Astrocyte of the hippocampus (primary cell): ENCODE measurements around the gene ANAPC2.
"Not testable (repeated sequence)": the region's sequence is repeated elsewhere in the genome, so short reads cannot be mapped to it uniquely, and the experiment has no call there.

ENCODE experiments used
- DNase-seq: peaks from one replicate; pipeline ENCODE4 v3.0.0; 2011; ENCODE audit warnings: low read depth, low spot score

Gene ANAPC2

DNA sequence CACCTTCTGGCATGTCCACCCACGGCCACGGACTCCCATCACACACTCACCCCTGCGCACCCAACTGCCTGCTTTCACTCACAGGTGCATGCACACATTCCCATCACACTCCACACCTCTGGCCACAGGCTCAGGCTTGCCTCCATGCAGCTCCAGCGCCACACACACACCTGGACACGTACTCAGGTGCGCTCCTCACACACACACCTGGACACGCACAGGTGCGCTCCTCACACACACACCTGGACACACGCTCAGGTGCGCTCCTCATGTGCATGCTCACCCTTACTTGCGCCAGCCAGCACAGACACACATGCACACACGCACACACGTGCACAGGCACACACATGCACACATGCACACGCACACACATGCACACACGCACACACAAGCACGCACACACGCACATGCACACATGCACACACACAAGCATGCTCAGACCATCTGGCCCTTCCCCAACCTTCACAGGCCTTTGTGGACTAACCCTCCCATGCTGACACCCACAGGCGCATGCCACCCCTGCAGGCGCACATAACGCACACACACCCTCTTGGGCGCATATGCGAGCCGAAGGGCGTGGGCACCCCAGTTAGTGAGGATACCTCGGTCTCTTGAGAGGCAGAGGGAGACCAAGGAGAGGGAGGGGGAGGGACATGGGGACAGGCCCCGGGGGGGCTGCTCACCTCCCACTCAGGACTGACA, 41.1 kb downstream of the ANAPC2 start:
- no peak for DNase-seq

- DNase-seq = no peak
Observed at GRCh38 chr9:137146527-137146918, 41.8 kb downstream of the ANAPC2 start.

GRCh38 chr9:137145731-137146526, 42.4 kb downstream of the ANAPC2 start:
- no peak for DNase-seq

DNA sequence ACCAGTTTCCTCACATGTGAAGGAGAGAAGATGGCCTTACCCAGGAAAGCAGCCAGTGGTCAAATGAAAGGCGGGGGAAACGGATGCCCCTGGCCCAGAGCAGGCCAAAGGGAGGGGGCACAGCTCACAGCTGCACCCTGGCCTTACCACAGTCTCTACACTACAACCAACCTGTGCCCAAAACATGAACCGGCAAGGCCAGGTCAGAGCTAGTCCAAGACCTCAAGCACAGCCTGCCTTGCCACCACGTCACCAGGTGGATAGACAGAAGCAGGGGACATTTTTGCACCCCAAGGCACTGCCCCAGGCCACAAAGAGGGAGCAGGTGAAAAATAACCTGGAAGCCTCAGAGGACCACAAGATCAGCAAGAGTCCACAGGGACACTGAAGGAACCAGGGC, 44.9 kb downstream of the ANAPC2 start:
- no peak for DNase-seq

DNA sequence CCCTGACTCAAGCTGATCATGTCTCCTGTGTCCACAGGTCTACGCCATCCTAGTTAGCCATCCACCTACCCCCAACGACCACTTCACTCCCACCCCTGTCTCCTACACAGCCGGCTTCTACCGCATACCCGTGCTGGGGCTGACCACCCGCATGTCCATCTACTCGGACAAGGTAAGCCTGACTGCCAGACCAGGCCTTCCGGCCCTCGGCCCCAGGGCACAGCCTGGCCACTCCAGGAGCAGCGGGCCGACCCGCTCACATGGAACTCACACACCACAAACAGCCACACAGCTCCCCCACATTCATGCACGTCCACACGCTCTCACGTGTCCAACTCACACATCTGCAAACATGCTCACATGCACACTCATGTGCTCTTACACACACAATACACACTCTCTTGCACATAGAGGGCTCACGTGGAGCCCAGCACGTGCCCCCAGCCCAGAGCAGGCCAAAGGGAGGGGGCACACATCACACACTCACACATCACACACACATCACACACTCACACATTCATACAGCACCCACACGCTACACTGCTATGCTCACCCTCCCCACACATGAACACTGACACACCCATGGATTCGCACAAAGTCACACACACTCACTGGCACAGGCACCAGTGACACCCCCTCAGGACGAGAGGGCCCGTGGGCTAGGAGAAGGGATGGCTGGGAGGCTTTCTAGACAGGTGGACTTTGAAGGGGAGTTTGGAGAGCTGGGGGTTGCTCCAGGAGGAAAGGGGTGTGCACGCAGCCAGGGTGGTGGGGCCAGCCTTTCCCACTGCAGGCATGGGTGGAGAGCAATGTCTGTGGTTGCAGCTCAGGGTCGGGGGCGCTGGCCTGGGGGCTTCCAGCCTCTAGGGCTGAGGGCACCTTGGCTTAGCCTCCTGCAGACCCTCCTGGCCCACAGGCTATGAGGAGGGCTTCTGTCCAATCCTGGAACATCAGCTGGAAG, 46.1 kb downstream of the ANAPC2 start:
- no peak for DNase-seq

GRCh38 chr9:137141050-137141810, 47.1 kb downstream of the ANAPC2 start:
- no peak for DNase-seq

GRCh38 chr9:137140151-137141012, 48.0 kb downstream of the ANAPC2 start:
- DNase-seq = no peak

DNA sequence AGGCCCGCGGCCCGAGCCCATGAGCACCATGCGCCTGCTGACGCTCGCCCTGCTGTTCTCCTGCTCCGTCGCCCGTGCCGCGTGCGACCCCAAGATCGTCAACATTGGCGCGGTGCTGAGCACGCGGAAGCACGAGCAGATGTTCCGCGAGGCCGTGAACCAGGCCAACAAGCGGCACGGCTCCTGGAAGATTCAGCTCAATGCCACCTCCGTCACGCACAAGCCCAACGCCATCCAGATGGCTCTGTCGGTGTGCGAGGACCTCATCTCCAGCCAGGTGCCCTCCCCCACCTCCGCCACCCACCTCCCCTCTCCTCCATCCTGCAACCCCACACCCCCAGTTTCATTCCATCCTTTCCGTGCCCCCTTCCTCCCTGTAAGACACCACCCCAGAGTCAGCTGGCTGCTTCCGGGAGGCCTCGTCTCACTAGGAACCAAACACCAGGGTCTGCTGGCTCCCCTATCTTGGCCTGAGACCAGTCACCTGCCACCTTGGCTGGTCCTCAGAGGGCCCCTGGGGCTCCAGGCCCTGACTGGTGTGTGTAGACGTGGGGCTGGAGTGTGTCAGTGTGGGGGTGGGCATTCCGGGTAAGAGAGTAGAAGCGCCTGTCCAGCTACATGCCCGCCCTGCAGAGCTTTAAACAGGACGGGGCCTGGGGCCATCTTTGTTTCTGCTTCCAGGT, 48.8 kb downstream of the ANAPC2 start:
- no peak for DNase-seq

DNA sequence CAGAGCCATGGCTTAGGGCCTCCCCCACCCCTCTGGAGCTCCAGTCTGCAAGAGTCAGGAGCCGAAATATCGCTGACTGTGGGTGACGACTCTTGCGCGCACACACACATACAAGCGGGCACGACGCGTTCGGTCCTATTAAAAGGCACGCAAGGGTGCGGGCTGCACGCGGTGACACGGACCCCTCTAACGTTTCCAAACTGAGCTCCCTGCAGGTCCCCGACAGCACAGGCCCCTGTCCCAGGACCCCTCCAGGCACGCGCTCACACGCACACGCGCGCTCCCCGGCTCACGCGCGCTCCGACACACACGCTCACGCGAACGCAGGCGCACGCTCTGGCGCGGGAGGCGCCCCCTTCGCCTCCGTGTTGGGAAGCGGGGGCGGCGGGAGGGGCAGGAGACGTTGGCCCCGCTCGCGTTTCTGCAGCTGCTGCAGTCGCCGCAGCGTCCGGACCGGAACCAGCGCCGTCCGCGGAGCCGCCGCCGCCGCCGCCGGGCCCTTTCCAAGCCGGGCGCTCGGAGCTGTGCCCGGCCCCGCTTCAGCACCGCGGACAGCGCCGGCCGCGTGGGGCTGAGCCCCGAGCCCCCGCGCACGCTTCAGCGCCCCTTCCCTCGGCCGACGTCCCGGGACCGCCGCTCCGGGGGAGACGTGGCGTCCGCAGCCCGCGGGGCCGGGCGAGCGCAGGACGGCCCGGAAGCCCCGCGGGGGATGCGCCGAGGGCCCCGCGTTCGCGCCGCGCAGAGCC, 49.5 kb downstream of the ANAPC2 start, which contains the start of gene GRIN1:
Gene GRIN1 (plus strand): TSS at position 433 of the 746 bp plus-strand sequence. CDS start 333 bp downstream, outside the sequence.
- peak; percentile 78 for DNase-seq

DNA sequence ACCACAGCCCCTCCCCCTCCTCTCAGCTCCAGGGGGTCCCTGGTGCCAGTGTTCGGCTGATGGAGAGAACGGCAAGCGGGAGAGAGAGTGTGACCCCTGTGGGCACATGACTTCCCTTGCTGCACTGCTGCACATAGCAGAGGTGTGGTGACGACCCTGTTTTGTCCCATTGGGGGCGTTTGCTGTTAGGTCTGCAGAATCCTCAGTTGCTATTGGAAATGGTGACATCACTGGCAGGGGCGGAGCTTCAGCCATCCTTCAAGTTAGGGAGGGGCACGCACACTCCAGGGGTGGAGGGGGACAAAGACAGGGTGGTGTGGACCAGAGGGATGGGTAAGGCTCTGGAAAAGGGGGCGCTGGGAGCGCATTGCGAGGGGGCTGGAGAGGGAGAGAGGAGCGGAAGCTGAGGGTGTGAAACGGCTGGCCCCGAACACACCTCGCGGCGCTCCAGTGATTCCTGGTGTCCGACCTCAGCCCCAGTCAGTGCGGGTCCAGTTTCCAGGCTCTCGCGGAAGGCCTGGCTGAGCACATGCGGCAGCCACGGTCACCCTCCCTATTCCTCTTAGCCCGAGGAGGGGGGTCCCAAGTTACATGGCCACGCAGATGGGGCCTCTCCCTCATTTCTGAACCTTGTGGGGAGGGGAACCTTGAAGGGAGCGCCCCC, 50.2 kb downstream of the ANAPC2 start:
- DNase-seq = no peak

DNA sequence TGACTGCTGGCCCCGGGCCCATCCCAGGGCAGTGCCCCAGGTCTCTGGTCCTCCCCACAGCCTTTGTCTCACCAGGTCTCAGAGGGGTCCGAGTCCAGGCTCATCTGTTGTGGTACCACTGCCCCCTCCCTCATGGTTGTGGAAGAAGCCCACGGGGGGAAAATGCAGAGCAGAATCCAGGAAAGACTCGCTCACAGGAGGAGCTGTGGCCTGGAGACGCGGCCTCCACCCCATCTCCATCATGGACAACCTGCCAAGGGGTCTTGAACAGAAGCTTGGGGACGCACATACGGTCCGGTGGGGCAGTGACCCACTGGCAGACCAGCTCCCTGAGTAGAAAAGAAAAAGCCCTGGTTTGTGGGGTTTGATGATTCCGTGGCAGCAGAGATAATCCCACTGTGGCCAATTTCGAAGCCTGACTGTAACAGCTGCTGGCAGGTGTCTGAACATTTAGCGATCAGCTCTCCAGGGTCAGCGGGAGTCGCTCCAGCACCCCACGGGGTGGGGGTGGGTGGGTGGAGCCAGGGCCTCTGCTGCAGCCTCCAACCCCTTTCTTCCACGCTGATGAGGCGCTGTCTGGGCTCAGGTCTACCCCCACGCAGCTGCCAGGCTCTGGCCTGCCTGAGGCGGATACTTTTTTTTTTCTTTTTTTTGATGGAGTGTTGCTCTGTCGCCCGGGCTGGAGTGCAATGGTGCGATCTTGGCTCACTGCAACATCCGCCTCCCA, 51.3 kb downstream of the ANAPC2 start:
- DNase-seq = no peak

DNA sequence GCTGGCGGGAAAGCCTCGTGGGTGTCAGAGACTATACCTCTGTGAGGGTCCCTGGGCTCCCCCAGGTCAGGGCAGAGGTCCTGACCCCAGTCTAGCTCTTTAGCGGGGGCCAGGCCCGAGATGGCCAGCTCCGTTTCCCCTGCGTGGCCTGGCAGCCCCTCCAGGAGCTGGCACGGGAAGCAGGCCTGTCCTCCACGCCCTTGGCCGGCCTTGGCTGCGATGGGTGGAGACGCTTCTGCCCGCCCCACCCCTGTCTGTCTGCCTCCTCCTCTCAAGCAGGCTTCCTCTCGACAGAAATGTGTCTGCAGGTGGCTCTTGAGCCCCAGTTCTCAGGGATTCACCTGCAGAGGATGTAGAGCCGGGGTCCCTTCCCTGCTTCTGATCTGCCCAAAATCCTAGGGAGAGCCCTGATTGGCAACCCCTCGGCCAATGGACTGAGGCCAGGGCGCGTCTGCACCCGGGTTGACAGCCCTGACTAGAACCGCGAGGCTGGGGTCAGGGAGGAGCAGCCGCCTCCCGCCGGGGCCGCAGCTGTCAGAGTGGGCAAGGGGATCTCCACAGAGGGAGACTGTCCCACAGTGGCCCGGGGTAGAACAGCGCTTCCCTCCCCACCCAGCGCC, 52.0 kb downstream of the ANAPC2 start:
- DNase-seq = no peak

DNA sequence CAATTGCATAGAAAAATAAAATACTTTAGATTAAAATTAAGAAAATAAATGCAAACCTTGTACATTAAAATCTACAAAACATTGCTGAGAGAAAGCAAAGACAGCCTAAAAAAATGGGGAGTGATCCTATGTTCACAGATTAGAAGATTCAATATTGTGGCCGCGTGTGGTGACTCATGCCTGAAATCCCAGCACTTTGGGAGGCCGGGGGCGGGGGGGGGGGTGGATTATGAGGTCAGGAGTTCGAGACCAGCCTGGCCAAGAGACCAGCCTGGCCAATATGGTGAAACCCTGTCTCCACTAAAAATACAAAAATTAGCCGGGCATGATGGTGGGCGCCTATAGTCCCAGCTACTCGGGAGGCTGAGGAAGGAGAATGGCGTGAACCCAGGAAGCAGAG, 53.2 kb downstream of the ANAPC2 start:
- DNase-seq = not testable (repeated sequence)

DNA sequence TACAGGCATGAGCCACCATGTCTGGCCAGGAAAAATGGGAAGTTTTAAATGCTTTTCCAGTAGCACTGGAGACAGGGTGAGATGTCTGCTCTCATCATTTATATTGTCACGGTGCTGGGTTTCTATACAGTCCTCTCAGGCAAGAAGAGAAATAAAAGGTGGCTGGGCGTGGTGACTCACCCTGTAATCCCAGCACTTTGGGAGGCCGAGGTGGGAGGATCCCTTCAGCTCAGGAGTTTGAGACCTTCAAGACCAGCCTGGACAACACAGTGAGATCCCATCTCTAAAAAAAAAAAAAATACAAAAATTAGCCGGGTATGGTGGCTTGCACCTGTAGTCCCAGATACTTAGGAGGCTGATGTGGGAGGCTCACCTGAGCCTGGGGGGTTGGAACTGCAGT, 54.2 kb downstream of the ANAPC2 start:
- DNase-seq = no peak

DNA sequence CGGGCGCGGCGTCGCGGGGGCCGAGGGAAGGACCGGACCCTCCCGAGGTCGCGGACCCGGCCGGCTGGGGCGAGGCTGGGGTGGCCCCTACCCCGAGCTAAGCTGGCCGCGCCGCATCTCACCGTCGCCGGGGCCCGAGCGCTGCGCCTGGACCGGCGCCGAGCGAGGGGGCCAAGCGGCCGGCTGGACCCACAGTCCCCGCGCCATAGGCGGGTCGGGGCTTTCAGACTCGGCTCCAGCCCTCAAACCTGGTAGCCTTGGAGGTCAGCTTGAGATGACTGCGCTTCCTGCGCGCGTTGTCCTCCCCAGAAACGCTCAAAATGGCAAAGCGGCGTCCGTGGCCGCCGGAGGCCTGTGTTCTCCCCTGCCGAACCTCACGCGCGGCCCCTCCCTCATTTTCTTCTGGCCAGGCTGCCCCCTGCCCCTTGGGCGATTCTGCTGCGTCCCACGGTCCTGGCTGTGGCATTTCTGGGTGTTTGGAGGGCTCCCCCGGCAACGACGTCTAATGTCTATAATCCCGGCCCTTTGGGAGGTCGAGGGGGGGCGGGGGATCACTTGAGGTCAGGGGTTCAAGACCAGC, 58.1 kb downstream of the ANAPC2 start:
- DNase-seq = no peak

DNA sequence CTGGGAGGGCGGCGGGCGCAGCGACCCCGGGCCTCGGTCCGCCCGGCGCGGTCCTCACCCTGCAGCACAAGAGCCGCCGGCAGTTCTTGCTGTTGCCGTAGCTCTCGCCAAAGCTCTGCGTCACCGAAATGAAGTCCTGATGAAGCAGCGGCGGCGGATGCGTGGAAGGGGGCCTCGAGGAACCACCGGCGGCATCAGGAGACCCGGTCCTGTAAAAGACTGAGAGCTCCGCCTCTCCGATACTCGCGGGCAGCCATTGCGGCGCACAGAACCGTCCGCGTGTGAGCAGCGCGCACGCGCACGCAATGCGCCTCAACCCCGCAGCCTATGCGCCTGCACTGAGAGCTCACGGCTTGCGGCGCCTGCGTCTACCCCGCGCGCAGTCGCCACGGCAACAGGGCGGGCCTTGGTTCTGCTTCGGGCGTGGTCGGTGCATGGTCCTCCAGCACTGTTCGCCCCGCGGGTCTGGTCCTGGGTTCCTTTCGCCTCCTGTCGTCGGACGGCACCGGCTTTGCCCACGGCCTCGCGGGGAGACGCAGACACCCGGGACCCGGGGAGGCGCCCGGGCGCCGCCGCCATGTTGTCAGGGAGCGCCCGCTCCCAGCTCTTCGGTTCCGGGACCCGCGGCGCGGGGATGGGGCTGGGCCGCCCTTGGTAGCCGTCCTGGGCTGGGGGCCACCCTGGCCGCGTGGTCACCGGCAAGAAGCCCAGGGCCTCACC, 58.7 kb downstream of the ANAPC2 start:
- peak; percentile 97 for DNase-seq
